SU-DHL-6 (cell line): Measurements from ENCODE around the gene COL13A1.

Source experiments
- H2AFZ ChIP-seq: fragments of 200-600 bp; sonication (generic); 2 replicates; pipeline ENCODE4 v1.6.1; 2014; ENCODE audit warnings: low read depth, mild to moderate bottlenecking, moderate library complexity, mixed read lengths, antibody characterized with exemption, low read length; ENCODE audit not compliant: severe bottlenecking
- H3F3A ChIP-seq: fragments of 200-600 bp; shearing (Covaris generic); 2 replicates; pipeline ENCODE4 v1.6.0; 2016; ENCODE audit warnings: antibody characterized with exemption, mild to moderate bottlenecking; ENCODE audit not compliant: insufficient read depth
- H3K27ac ChIP-seq: fragments of 200-600 bp; sonication (generic); 2 replicates; pipeline ENCODE4 v1.5.1; 2016; ENCODE audit warnings: low read depth, mild to moderate bottlenecking, low read length, moderate library complexity, mixed read lengths
- H3K27me3 ChIP-seq: fragments of 200-600 bp; sonication (generic), shearing (Covaris generic); 2 replicates; pipeline ENCODE4 v1.6.0; 2014; ENCODE audit warnings: mild to moderate bottlenecking, low read length
- H3K36me3 ChIP-seq: fragments of 200-600 bp; sonication (generic); 2 replicates; pipeline ENCODE4 v1.6.1; 2014; ENCODE audit warnings: mild to moderate bottlenecking, low read length, mixed read lengths
- H3K4me2 ChIP-seq: fragments of 300-600, 200-600 bp; shearing (Covaris generic), sonication (generic); 2 replicates; pipeline ENCODE4 v1.6.0; 2014; ENCODE audit warnings: low read length, low read depth, mild to moderate bottlenecking; ENCODE audit not compliant: poor library complexity, severe bottlenecking
- H3K4me3 ChIP-seq: fragments of 200-600 bp; sonication (generic); 2 replicates; pipeline ENCODE4 v1.5.1; 2014; ENCODE audit warnings: antibody characterized with exemption, low read length, mild to moderate bottlenecking, mixed read lengths; ENCODE audit not compliant: insufficient read depth, poor library complexity, severe bottlenecking
- H3K79me2 ChIP-seq: fragments of 200-600 bp; sonication (generic); 2 replicates; pipeline ENCODE4 v1.6.1; 2014; ENCODE audit warnings: mild to moderate bottlenecking, low read length, moderate library complexity; ENCODE audit not compliant: insufficient read depth
- H3K9ac ChIP-seq: fragments of 200-600 bp; sonication (generic); 2 replicates; pipeline ENCODE4 v1.7.0; 2014; ENCODE audit warnings: mild to moderate bottlenecking, low read length
- H3K9me2 ChIP-seq: fragments of 200-600 bp; sonication (generic); replicated peaks from 2 replicates; pipeline ENCODE4 v1.6.1; 2014; ENCODE audit warnings: low read length; ENCODE audit not compliant: insufficient read depth
- H3K9me3 ChIP-seq: fragments of 200-600 bp; sonication (generic); 2 replicates; pipeline ENCODE4 v1.6.1; 2014; ENCODE audit warnings: low read length, mixed read lengths; ENCODE audit not compliant: insufficient read depth
- H4K20me1 ChIP-seq: fragments of 200-600 bp; sonication (generic); 2 replicates; pipeline ENCODE4 v1.6.1; 2014; ENCODE audit warnings: low read depth, mild to moderate bottlenecking, antibody characterized with exemption, low read length, moderate library complexity, mixed read lengths
- EZH2phosphoT487 ChIP-seq: fragments of 200-600 bp; sonication (generic), shearing (Covaris generic); conservative IDR thresholded peaks from 2 replicates; pipeline ENCODE4 v1.6.1; 2018; ENCODE audit warnings: mild to moderate bottlenecking, antibody characterized with exemption, low read length, moderate library complexity, mixed read lengths
- TF ChIP-seq, protein P1 (sequence below): fragments of 200-600 bp; sonication (generic); IDR thresholded peaks from one replicate; pipeline ENCODE4 v1.5.1; 2017; ENCODE audit warnings: antibody characterized with exemption, mild to moderate bottlenecking, low read length, moderate library complexity; ENCODE audit not compliant: insufficient read depth, poor library complexity, severe bottlenecking

The COL13A1 gene

DNA sequence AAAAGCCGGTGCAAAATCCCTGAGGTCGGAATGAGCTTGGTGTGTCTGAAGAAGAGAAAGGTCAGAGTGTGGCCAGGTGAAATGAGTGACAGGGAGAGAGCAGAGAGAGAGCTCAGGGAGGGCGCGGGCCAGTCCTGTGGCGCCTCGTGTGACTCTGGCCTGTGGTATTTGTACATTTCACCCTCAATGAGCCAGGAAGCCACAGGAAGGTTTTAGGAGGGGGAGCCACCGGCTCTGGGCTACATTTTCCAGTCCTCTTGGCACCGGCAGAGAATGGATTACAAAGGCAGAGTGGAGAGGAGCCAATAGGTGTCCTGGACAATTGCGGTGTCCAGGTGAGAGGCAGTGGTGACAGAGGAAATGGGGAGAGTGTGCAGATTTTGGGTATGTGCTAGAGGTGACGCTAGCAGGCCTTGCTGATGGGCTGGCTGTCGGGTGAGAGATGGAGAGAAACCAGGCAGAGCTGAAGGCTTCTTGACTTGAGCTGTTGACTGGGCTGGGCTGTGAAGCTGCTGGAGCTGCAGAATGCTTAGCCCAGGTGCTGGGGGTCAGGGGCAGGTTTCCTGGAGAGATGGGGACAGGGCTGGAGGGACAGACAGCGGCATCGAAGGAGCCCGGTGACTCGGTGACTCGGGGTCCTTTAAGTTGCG lies 38.1 kb downstream of the COL13A1 start:
- no peaks in the 10 kb centered on the region for H3F3A ChIP-seq
- H3K36me3 ChIP-seq, result no peaks in the 10 kb centered on the region

DNA sequence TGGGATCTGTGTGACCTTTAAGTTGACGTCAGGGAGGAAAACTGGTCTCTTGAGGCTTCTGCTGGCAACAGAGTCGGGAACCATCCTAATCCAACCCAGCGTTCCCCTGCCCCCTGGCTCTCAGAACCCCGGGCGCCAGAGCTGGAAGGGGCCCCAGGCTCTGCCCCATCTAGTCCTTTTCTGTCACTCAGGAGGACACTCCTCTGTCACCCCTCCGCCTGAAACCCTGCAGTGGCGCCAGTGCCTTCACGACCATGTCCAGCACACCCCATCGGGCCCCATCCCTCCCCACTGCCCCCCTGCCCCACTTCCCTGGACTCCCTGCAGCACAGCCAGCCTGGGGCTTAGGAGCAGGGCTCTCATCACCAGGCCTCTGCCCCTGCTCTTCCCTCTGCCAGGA lies 39.1 kb downstream of the COL13A1 start:
- Histone ChIP-seq H3K4me3 (no peak overlapping the region), H3K79me2 (no peaks in the 10 kb centered on the region), H4K20me1 (no peaks in the 10 kb centered on the region)

More for the DNA sequence above, 38.1 kb downstream of the COL13A1 start:
- Histone ChIP-seq H3K79me2 (no peaks in the 10 kb centered on the region), H3K9me2 (no peaks in the 10 kb centered on the region), H3K9me3 (no peaks in the 10 kb centered on the region), H2AFZ (no peak overlapping the region), H3K4me2 (no peak overlapping the region), H4K20me1 (no peaks in the 10 kb centered on the region), H3K4me3 (no peak overlapping the region), H3K27ac (no peak overlapping the region), H3K27me3 (no peaks in the 10 kb centered on the region), H3K9ac (no peak overlapping the region)
- TF ChIP-seq, protein P1, sequence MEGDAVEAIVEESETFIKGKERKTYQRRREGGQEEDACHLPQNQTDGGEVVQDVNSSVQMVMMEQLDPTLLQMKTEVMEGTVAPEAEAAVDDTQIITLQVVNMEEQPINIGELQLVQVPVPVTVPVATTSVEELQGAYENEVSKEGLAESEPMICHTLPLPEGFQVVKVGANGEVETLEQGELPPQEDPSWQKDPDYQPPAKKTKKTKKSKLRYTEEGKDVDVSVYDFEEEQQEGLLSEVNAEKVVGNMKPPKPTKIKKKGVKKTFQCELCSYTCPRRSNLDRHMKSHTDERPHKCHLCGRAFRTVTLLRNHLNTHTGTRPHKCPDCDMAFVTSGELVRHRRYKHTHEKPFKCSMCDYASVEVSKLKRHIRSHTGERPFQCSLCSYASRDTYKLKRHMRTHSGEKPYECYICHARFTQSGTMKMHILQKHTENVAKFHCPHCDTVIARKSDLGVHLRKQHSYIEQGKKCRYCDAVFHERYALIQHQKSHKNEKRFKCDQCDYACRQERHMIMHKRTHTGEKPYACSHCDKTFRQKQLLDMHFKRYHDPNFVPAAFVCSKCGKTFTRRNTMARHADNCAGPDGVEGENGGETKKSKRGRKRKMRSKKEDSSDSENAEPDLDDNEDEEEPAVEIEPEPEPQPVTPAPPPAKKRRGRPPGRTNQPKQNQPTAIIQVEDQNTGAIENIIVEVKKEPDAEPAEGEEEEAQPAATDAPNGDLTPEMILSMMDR, result no peak
- no peak for TF ChIP-seq EZH2phosphoT487

DNA sequence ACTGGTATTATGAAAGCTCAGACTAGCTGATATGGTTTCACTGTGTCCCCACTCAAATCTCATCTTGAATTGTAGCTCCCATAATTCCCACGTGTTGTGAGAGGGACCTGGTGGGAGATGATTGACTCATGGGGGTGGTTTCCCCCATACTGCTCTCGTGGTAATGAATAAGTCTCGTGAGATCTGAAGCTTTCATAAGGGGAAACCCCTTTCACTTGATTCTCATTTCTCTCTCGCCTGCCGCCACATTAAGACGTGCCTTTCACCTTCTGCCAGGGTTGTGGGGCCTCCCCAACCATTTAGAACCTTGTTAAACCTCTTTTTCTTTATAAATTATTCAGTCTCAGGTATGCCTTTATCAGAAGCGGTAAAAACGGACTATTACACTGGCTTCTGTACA lies 40.3 kb downstream of the COL13A1 start:
- H2AFZ ChIP-seq, result no peak overlapping the region
- no peak overlapping the region for H3K4me2 ChIP-seq
- H3F3A ChIP-seq, result no peaks in the 10 kb centered on the region
- H3K79me2 ChIP-seq, result no peaks in the 10 kb centered on the region
- H3K4me3 ChIP-seq, result no peak overlapping the region
- H3K36me3 ChIP-seq, result no peaks in the 10 kb centered on the region
- H3K9me2 ChIP-seq, result no peaks in the 10 kb centered on the region
- H3K9ac ChIP-seq, result no peak overlapping the region
- no peaks in the 10 kb centered on the region for H4K20me1 ChIP-seq
- H3K9me3 ChIP-seq, result no peaks in the 10 kb centered on the region
- H3K27ac ChIP-seq, result no peak overlapping the region
- TF ChIP-seq, protein P1, result no peak
- TF ChIP-seq EZH2phosphoT487, result no peak
- H3K27me3 ChIP-seq, result no peaks in the 10 kb centered on the region

More for the DNA sequence above, 39.1 kb downstream of the COL13A1 start:
- TF ChIP-seq, protein P1, result no peak
- no peak for TF ChIP-seq EZH2phosphoT487
- Histone ChIP-seq H3K36me3 (no peaks in the 10 kb centered on the region), H3K27me3 (no peaks in the 10 kb centered on the region), H3K9ac (no peak overlapping the region), H3K27ac (no peak overlapping the region), H3F3A (no peaks in the 10 kb centered on the region), H2AFZ (no peak overlapping the region), H3K9me3 (no peaks in the 10 kb centered on the region), H3K9me2 (no peaks in the 10 kb centered on the region), H3K4me2 (no peak overlapping the region)
